Measurements from ENCODE around the gene CYBC1. TPM values are rescaled to one million over a fixed set of nuclear protein-coding genes. Genes with fewer than 3 reads are reported as not detected.

Gene CYBC1
- total and polyA plus RNA-seq, 2 donors (not counting 1 experiment from before 2014, with no cell fraction given), result 62.7 to 64.1 TPM

GRCh38 chr17:82405051-82405450 lies 45.5 kb downstream of the CYBC1 start:
- Histone ChIP-seq H3K4me2 (ENCODE audit: extremely low read depth, insufficient read depth, low read length) (no peak overlapping the region), H3K79me2 (ENCODE audit: control insufficient read depth, insufficient read depth, low read length) (no peaks in the 10 kb centered on the region), H3K9ac (ENCODE audit: insufficient read depth, low read length) (no peak overlapping the region), H4K20me1 (ENCODE audit: control insufficient read depth, extremely low read depth, insufficient read depth, low read length) (no peaks in the 10 kb centered on the region), H3K9me3 (ENCODE audit: control insufficient read depth, insufficient read depth, low read depth, low read length) (no peaks in the 10 kb centered on the region), H3K36me3 (ENCODE audit: control insufficient read depth, insufficient read depth, low read length) (peaks cover 5% of the 10 kb centered on the region), H3K4me1 (ENCODE audit: control insufficient read depth, extremely low read depth, insufficient read depth, low read length) (no peaks in the 10 kb centered on the region), H3K4me3 (replicated peaks in 1 of 4; ENCODE audit: control extremely low read depth in 1 of 4, insufficient read depth in 1 of 4, low read depth in 3 of 4, low read length in 4 of 4) (no peak overlapping the region), H3K27ac (ENCODE audit: insufficient read depth, low read length) (no peak overlapping the region), H3K27me3 (ENCODE audit: control insufficient read depth, insufficient read depth, low read length) (no peaks in the 10 kb centered on the region), H2AFZ (ENCODE audit: low read length) (no peak overlapping the region)
- no peak for DNase-seq (ENCODE audit: low read depth in 2 of 2)
- no peak for TF ChIP-seq CTCF (conservative IDR thresholded peaks at IDR 0.05 in 1 of 2, IDR thresholded peaks at IDR 0.05 in 1 of 2; ENCODE audit: low read depth in 1 of 2, low read length in 2 of 2)
- TF ChIP-seq EZH2 (IDR thresholded peaks at IDR 0.05; ENCODE audit: low read length, missing control alignments), result no peak

- H3K36me3 ChIP-seq (ENCODE audit: control insufficient read depth, insufficient read depth, low read length), result peaks cover 5% of the 10 kb centered on the region
Observed at GRCh38 chr17:82403662-82404660, 46.6 kb downstream of the CYBC1 start.

GRCh38 chr17:82402865-82403264 lies 47.7 kb downstream of the CYBC1 start:
- Histone ChIP-seq H3K4me2 (ENCODE audit: extremely low read depth, insufficient read depth, low read length) (no peak overlapping the region), H3K79me2 (ENCODE audit: control insufficient read depth, insufficient read depth, low read length) (no peaks in the 10 kb centered on the region), H3K36me3 (ENCODE audit: control insufficient read depth, insufficient read depth, low read length) (peaks cover 5% of the 10 kb centered on the region), H3K4me3 (replicated peaks in 1 of 4; ENCODE audit: control extremely low read depth in 1 of 4, insufficient read depth in 1 of 4, low read depth in 3 of 4, low read length in 4 of 4) (no peak overlapping the region), H3K27me3 (ENCODE audit: control insufficient read depth, insufficient read depth, low read length) (no peaks in the 10 kb centered on the region), H4K20me1 (ENCODE audit: control insufficient read depth, extremely low read depth, insufficient read depth, low read length) (no peaks in the 10 kb centered on the region), H3K4me1 (ENCODE audit: control insufficient read depth, extremely low read depth, insufficient read depth, low read length) (peaks cover 9% of the 10 kb centered on the region), H2AFZ (ENCODE audit: low read length) (no peak overlapping the region), H3K9ac (ENCODE audit: insufficient read depth, low read length) (no peak overlapping the region), H3K27ac (ENCODE audit: insufficient read depth, low read length) (no peak overlapping the region), H3K9me3 (ENCODE audit: control insufficient read depth, insufficient read depth, low read depth, low read length) (no peaks in the 10 kb centered on the region)
- TF ChIP-seq EZH2 (IDR thresholded peaks at IDR 0.05; ENCODE audit: low read length, missing control alignments), result no peak
- TF ChIP-seq CTCF (conservative IDR thresholded peaks at IDR 0.05 in 1 of 2, IDR thresholded peaks at IDR 0.05 in 1 of 2; ENCODE audit: low read depth in 1 of 2, low read length in 2 of 2), result no peak
- no peak for DNase-seq (ENCODE audit: low read depth in 2 of 2)

More at GRCh38 chr17:82403662-82404660, 46.6 kb downstream of the CYBC1 start:
- Histone ChIP-seq H3K27ac (ENCODE audit: insufficient read depth, low read length) (no peak overlapping the region), H2AFZ (ENCODE audit: low read length) (no peak overlapping the region), H4K20me1 (ENCODE audit: control insufficient read depth, extremely low read depth, insufficient read depth, low read length) (no peaks in the 10 kb centered on the region), H3K9ac (ENCODE audit: insufficient read depth, low read length) (no peak overlapping the region), H3K27me3 (ENCODE audit: control insufficient read depth, insufficient read depth, low read length) (no peaks in the 10 kb centered on the region), H3K79me2 (ENCODE audit: control insufficient read depth, insufficient read depth, low read length) (no peaks in the 10 kb centered on the region), H3K4me3 (replicated peaks in 1 of 4; ENCODE audit: control extremely low read depth in 1 of 4, insufficient read depth in 1 of 4, low read depth in 3 of 4, low read length in 4 of 4) (no peak overlapping the region), H3K9me3 (ENCODE audit: control insufficient read depth, insufficient read depth, low read depth, low read length) (no peaks in the 10 kb centered on the region), H3K4me2 (ENCODE audit: extremely low read depth, insufficient read depth, low read length) (no peak overlapping the region), H3K4me1 (ENCODE audit: control insufficient read depth, extremely low read depth, insufficient read depth, low read length) (peaks cover 9% of the 10 kb centered on the region)
- no peak for TF ChIP-seq EZH2 (IDR thresholded peaks at IDR 0.05; ENCODE audit: low read length, missing control alignments)
- DNase-seq (ENCODE audit: low read depth in 2 of 2), result no peak

Data from fibroblast of lung (primary cell).